Small intestine (tissue), 7 donors: ENCODE measurements around the gene GPRC5B. TPM values are rescaled to one million over a fixed set of nuclear protein-coding genes. Genes with fewer than 3 reads are reported as not detected.

ENCODE experiments used
- DNase-seq, 2 donors: peaks; one replicate each; pipeline versions ENCODE4 v3.0.0 to v3.0.0-alpha.2; 2013
- FAIRE-seq: peaks from 2 replicates; lab custom pipeline; 2012; peaks lifted over from hg19 to GRCh38; lab: Jason Lieb, UNC
- H3K27ac ChIP-seq, 3 donors: one replicate each; pipeline ENCODE4 v1.5.1; 2013; ENCODE audit warnings: low read length in 2 of 3, mild to moderate bottlenecking in 2 of 3, control low read depth in 1 of 3, inconsistent platforms in 1 of 3, low read depth in 1 of 3, moderate library complexity in 1 of 3
- H3K27me3 ChIP-seq, 3 donors: one replicate each; pipeline ENCODE4 v1.6.1; 2013; ENCODE audit warnings: low read length in 3 of 3, inconsistent platforms in 1 of 3; ENCODE audit not compliant: control insufficient read depth in 3 of 3, insufficient read depth in 3 of 3
- H3K36me3 ChIP-seq, 3 donors: one replicate each; pipeline ENCODE4 v1.6.1; 2013; ENCODE audit warnings: low read length in 3 of 3, inconsistent platforms in 1 of 3, low read depth in 1 of 3, mild to moderate bottlenecking in 1 of 3, moderate library complexity in 1 of 3; ENCODE audit not compliant: control insufficient read depth in 3 of 3, insufficient read depth in 2 of 3
- H3K4me1 ChIP-seq, 3 donors: one replicate each; pipeline ENCODE4 v1.6.1; 2013; ENCODE audit warnings: low read length in 2 of 3, inconsistent platforms in 1 of 3, low read depth in 1 of 3, mild to moderate bottlenecking in 1 of 3, moderate library complexity in 1 of 3; ENCODE audit not compliant: control insufficient read depth in 3 of 3, insufficient read depth in 2 of 3
- H3K4me3 ChIP-seq, 3 donors: one replicate each; pipeline ENCODE4 v1.5.1; 2013; ENCODE audit warnings: low read length in 3 of 3, control low read depth in 1 of 3, inconsistent platforms in 1 of 3, low read depth in 1 of 3, mild to moderate bottlenecking in 1 of 3, moderate library complexity in 1 of 3
- H3K9me3 ChIP-seq, 2 donors: one replicate each; pipeline ENCODE4 v1.6.1; 2013; ENCODE audit warnings: low read depth in 1 of 2, low read length in 1 of 2; ENCODE audit not compliant: control insufficient read depth in 2 of 2, insufficient read depth in 1 of 2
- WGBS, 3 donors: extraction: QIAGEN DNeasy Blood & Tissue Kit; methylation state at CpG; one replicate each; pipeline ENCODE4 v1.1.7; 2013; 5-methylcytosine and 5-hydroxymethylcytosine counted together
- polyA plus RNA-seq, 4 donors: library from polyadenylated mRNA; stranded (reverse) in 3 of 4; unstranded in 1 of 4; fragments of 200-250 nt in 3 of 4; fragments of 120-200 nt in 1 of 4; gene quantifications; one replicate each; pipeline versions ENCODE4 v1.2.1 to v1.2.3, GENCODE V29; 2013
- donor health status: healthy with polysubstance abuse.
- donor health status: control.
- donor health status: control.
- donor health status: Bipolar disorder and iron deficiency.
- donor health status: healthy.

The GPRC5B gene
- polyA plus RNA-seq, 4 donors: 0.22 to 44.0 (median 9.2) TPM

GRCh38 chr16:19874026-19874425 lies 10.6 kb downstream of the GPRC5B start:
- Histone ChIP-seq H3K36me3 (peaks cover 0 to 78% (median 0%) of the 10 kb centered on the region in 3 donors), H3K4me3 (no peak overlapping the region), H3K9me3 (no peaks in the 10 kb centered on the region), H3K4me1 (peaks cover 0 to 3% (median 0%) of the 10 kb centered on the region in 3 donors), H3K27me3 (no peaks in the 10 kb centered on the region), H3K27ac (no peak overlapping the region)
- WGBS, 3 donors: 77 to 85% (median 83%) methylated on average over 8 of the region's 8 CpGs
- FAIRE-seq (no peak), DNase-seq (no peak)

- DNase-seq: no peak
- no peak overlapping the region for H3K27ac ChIP-seq
- H3K4me3 ChIP-seq: no peak overlapping the region
- WGBS, 3 donors: 85 to 90% (median 85%) methylated on average over 12 of the region's 12 CpGs
- peaks cover 0 to 77% (median 0%) of the 10 kb centered on the region in 3 donors for H3K36me3 ChIP-seq
- H3K9me3 ChIP-seq: no peaks in the 10 kb centered on the region
- no peaks in the 10 kb centered on the region for H3K27me3 ChIP-seq
- no peak for FAIRE-seq
- H3K4me1 ChIP-seq: no peaks in the 10 kb centered on the region
These were observed 11.7 kb downstream of the GPRC5B start for GRCh38 chr16:19872935-19873334.

GRCh38 chr16:19872179-19872863 lies 12.3 kb downstream of the GPRC5B start:
- no peak for FAIRE-seq
- peaks cover 0 to 77% (median 0%) of the 10 kb centered on the region in 3 donors for H3K36me3 ChIP-seq
- H3K27ac ChIP-seq: no peak overlapping the region

GRCh38 chr16:19871721-19872120 lies 12.9 kb downstream of the GPRC5B start:
- Histone ChIP-seq H3K4me1 (no peaks in the 10 kb centered on the region), H3K9me3 (no peaks in the 10 kb centered on the region), H3K27me3 (no peaks in the 10 kb centered on the region), H3K36me3 (peaks cover 0 to 77% (median 0%) of the 10 kb centered on the region in 3 donors), H3K27ac (no peak overlapping the region), H3K4me3 (no peak overlapping the region)
- WGBS, 3 donors: 93 to 96% (median 94%) methylated on average over 20 of the region's 20 CpGs
- DNase-seq (no peak), FAIRE-seq (no peak)

More at GRCh38 chr16:19872179-19872863, 12.3 kb downstream of the GPRC5B start:
- no peaks in the 10 kb centered on the region for H3K4me1 ChIP-seq
- no peaks in the 10 kb centered on the region for H3K9me3 ChIP-seq
- no peak overlapping the region for H3K4me3 ChIP-seq
- WGBS, 3 donors: 93 to 95% (median 95%) methylated on average over 32 to 33 of the region's 33 CpGs
- DNase-seq: no peak
- no peaks in the 10 kb centered on the region for H3K27me3 ChIP-seq

GRCh38 chr16:19868421-19868820 lies 16.2 kb downstream of the GPRC5B start:
- Histone ChIP-seq H3K27ac (no peak overlapping the region), H3K27me3 (no peaks in the 10 kb centered on the region), H3K4me1 (no peaks in the 10 kb centered on the region), H3K9me3 (no peaks in the 10 kb centered on the region), H3K36me3 (peaks cover 0 to 79% (median 0%) of the 10 kb centered on the region in 3 donors), H3K4me3 (no peak overlapping the region)
- WGBS, 3 donors: 76 to 79% (median 77%) methylated on average over 9 of the region's 9 CpGs
- DNase-seq (no peak), FAIRE-seq (no peak)

- FAIRE-seq (no peak), DNase-seq (no peak)
- H3K4me1 ChIP-seq: no peaks in the 10 kb centered on the region
- no peak overlapping the region for H3K27ac ChIP-seq
- H3K4me3 ChIP-seq: no peak overlapping the region
- H3K36me3 ChIP-seq: peaks cover 0 to 63% (median 0%) of the 10 kb centered on the region in 3 donors
- 91 to 95% (median 92%) methylated on average over 5 of the region's 5 CpGs for WGBS, 3 donors
- H3K9me3 ChIP-seq: no peaks in the 10 kb centered on the region
- no peaks in the 10 kb centered on the region for H3K27me3 ChIP-seq
These were observed 20.1 kb downstream of the GPRC5B start for GRCh38 chr16:19864566-19864965.

- Histone ChIP-seq H3K4me3 (no peak overlapping the region), H3K4me1 (no peaks in the 10 kb centered on the region), H3K36me3 (peaks cover 0 to 67% (median 0%) of the 10 kb centered on the region in 3 donors), H3K9me3 (no peaks in the 10 kb centered on the region), H3K27me3 (no peaks in the 10 kb centered on the region), H3K27ac (no peak overlapping the region)
- no peak for FAIRE-seq
- DNase-seq: no peak
- 81 to 90% (median 86%) methylated on average over 1 of the region's 1 CpG for WGBS, 3 donors
These were observed 20.7 kb downstream of the GPRC5B start for GRCh38 chr16:19863990-19864389.

- 79 to 95% (median 87%) methylated on average over 16 of the region's 16 CpGs for WGBS, 3 donors
- no peak overlapping the region for H3K27ac ChIP-seq
- peaks cover 0 to 65% (median 2%) of the 10 kb centered on the region in 3 donors for H3K36me3 ChIP-seq
- FAIRE-seq (no peak), DNase-seq (no peak)
- no peaks in the 10 kb centered on the region for H3K9me3 ChIP-seq
- H3K4me3 ChIP-seq: no peak overlapping the region
- no peaks in the 10 kb centered on the region for H3K27me3 ChIP-seq
- no peaks in the 10 kb centered on the region for H3K4me1 ChIP-seq
These were observed 22.8 kb downstream of the GPRC5B start for GRCh38 chr16:19861811-19862327.
